ENCODE measurements around the gene OR13C8. TPM values are rescaled to one million over a fixed set of nuclear protein-coding genes. Genes with fewer than 3 reads are reported as not detected.
A peak's percentile ranks its signal among the peaks of the same experiment; 100 is the strongest.

The OR13C8 gene
- total and polyA plus RNA-seq, 2 of the 8 experiments (the other 6 are each of a cell fraction or from before 2014, with no cell fraction given) = not detected

- Histone ChIP-seq H4K20me1 (replicated peaks in 1 of 2; ENCODE audit: control insufficient read depth in 1 of 2, insufficient read depth in 2 of 2, low read length in 2 of 2) (no peaks in the 10 kb centered on the region), H3K9me3 (ENCODE audit: insufficient read depth in 2 of 2, low read depth in 1 of 2, low read length in 1 of 2) (no peaks in the 10 kb centered on the region), H3K23ac (ENCODE audit: insufficient read length) (no peak overlapping the region), H2AFZ (ENCODE audit: low read length) (peak overlapping the region; percentile 20), H3K4me1 (replicated peaks in 1 of 4; ENCODE audit: control insufficient read depth in 3 of 4, insufficient read depth in 4 of 4, low read length in 3 of 4) (no peaks in the 10 kb centered on the region), H4K8ac (ENCODE audit: extremely low read depth, insufficient read depth, low read length) (no peak overlapping the region), H3K36me3 (ENCODE audit: control insufficient read depth in 2 of 4, insufficient read depth in 4 of 4, low read length in 3 of 4) (no peaks in the 10 kb centered on the region), H4K5ac (ENCODE audit: insufficient read length, low read depth, low read length) (no peak overlapping the region), H2BK15ac (ENCODE audit: low read length) (no peak overlapping the region), H2BK5ac (ENCODE audit: low read depth, low read length) (no peak overlapping the region), H3K9ac (replicated peaks in 1 of 4; ENCODE audit: extremely low read depth in 1 of 4, low read depth in 3 of 4, low read length in 3 of 4) (no peak overlapping the region), H3K4me3 (ENCODE audit: extremely low read depth in 1 of 4, insufficient read depth in 2 of 4, low read depth in 3 of 4, low read length in 4 of 4) (no peak overlapping the region), H4K91ac (replicated peaks; ENCODE audit: insufficient read length, low read length) (no peak overlapping the region), H3K18ac (ENCODE audit: extremely low read depth, low read length) (no peak overlapping the region), H2BK120ac (replicated peaks; ENCODE audit: low read depth, low read length) (no peak overlapping the region), H3K4me2 (ENCODE audit: insufficient read depth in 1 of 2, low read depth in 2 of 2, low read length in 2 of 2) (no peak overlapping the region), H3K4ac (replicated peaks; ENCODE audit: insufficient read length, low read depth, low read length) (no peak overlapping the region), H3K14ac (ENCODE audit: insufficient read length) (no peak overlapping the region), H3K23me2 (ENCODE audit: low read depth, low read length) (no peaks in the 10 kb centered on the region), H3K79me2 (ENCODE audit: control insufficient read depth in 1 of 2, insufficient read depth in 2 of 2, low read length in 2 of 2) (no peaks in the 10 kb centered on the region), H3K27ac (ENCODE audit: low read depth, low read length) (no peak overlapping the region), H2BK12ac (ENCODE audit: low read depth, low read length) (no peak overlapping the region), H2BK20ac (ENCODE audit: low read length) (no peak overlapping the region), H3K27me3 (replicated peaks in 1 of 4; ENCODE audit: control insufficient read depth in 3 of 4, extremely low read depth in 1 of 4, insufficient read depth in 3 of 4, low read length in 3 of 4) (no peaks in the 10 kb centered on the region), H3K56ac (replicated peaks; ENCODE audit: insufficient read length, low read depth, low read length) (no peak overlapping the region), H2AK5ac (ENCODE audit: low read depth, low read length) (no peak overlapping the region), H3K79me1 (ENCODE audit: low read depth, low read length) (no peaks in the 10 kb centered on the region)
- CTCF ChIA-PET (ENCODE audit: partially characterized antibody) = no interaction called here
- 89% methylated on average over 5 of the region's 5 CpGs; no CpG with 5 or more reads in 1 of the 2 experiments for WGBS, 2 experiments (ENCODE audit: extremely low coverage in 1 of 2, insufficient coverage in 1 of 2, insufficient read length in 1 of 2, insufficient replicate concordance in 2 of 2, low coverage in 1 of 2, low lambda C conversion rate in 2 of 2, missing lambda C conversion rate in 1 of 2)
- no peak for FAIRE-seq
- TF ChIP-seq ATF3 (IDR thresholded peaks at IDR 0.05; ENCODE audit: insufficient read depth, low read depth, low read length) (no peak), CEBPB (IDR thresholded peaks at IDR 0.05; ENCODE audit: low read depth, low read length) (peak; percentile 70; the same call in 1 of the 2 replicates)
- no peak for DNase-seq (ENCODE audit: low read depth in 1 of 2, low spot score in 2 of 2)
- POLR2A ChIA-PET (ENCODE audit: partially characterized antibody) = no interaction called here
Observed at GRCh38 chr9:104577263-104577662, 8.3 kb downstream of the OR13C8 start.
